PC-3 (cell line): ENCODE data around the gene ANKRD29. TPM values are rescaled to one million over a fixed set of nuclear protein-coding genes. Genes with fewer than 3 reads are reported as not detected.

ENCODE experiments used
- ATAC-seq: fragments of 200-7000 bp; cut with Tn5 transposase; 2 replicates; pipeline ENCODE4 v1.9.1; 2020; ENCODE audit warnings: mild to moderate bottlenecking, moderate library complexity
- BruUV-seq: library from RNA; stranded (reverse); fragments of 400-500 nt; replicated peaks from 2 replicates; lab custom pipeline; 2021; lab: Mats Ljungman, UMichigan
- CTCF ChIA-PET: fragments of 300-600 bp; sonication (Branson Sonifier 250); formaldehyde crosslinking; loops from one replicate; lab custom pipeline; 2022; ENCODE audit warnings: antibody characterized with exemption; lab: Charles Lee
- POLR2A ChIA-PET: fragments of 300-600 bp; sonication (Branson Sonifier 250); formaldehyde crosslinking; loops from one replicate; lab custom pipeline; 2022; ENCODE audit warnings: antibody characterized with exemption; ENCODE audit not compliant: unreplicated experiment; lab: Charles Lee
- DNase-seq: peaks from one replicate; pipeline ENCODE4 v3.0.0-alpha.2; 2015
- H2AFZ ChIP-seq: fragments of 300-600 bp; sonication (generic); 2 replicates; pipeline ENCODE4 v1.6.0; 2016; ENCODE audit warnings: antibody characterized with exemption, low read length
- H3F3A ChIP-seq: fragments of 300-600 bp; sonication (generic); one replicate; pipeline ENCODE4 v1.6.0; 2017; ENCODE audit warnings: antibody characterized with exemption, low read length, control low read depth, mild to moderate bottlenecking; ENCODE audit not compliant: unreplicated experiment
- H3K27ac ChIP-seq: fragments of 300-600 bp; sonication (generic); 2 replicates; pipeline ENCODE4 v1.5.1; 2016; ENCODE audit warnings: mild to moderate bottlenecking, low read length
- H3K27me3 ChIP-seq: fragments of 300-600 bp; sonication (generic); 2 replicates; pipeline ENCODE4 v1.6.1; 2016; ENCODE audit warnings: low read length, mixed read lengths
- H3K36me3 ChIP-seq: fragments of 300-600 bp; sonication (generic); 2 replicates; pipeline ENCODE4 v1.6.1; 2016; ENCODE audit warnings: low read depth, mixed run types, low read length, mixed read lengths
- H3K4me1 ChIP-seq: fragments of 300-600 bp; sonication (generic); 2 replicates; pipeline ENCODE4 v1.5.1; 2016; ENCODE audit warnings: low read length; ENCODE audit not compliant: insufficient read depth
- H3K4me2 ChIP-seq: fragments of 300-600 bp; sonication (generic); 2 replicates; pipeline ENCODE4 v1.6.0; 2016; ENCODE audit warnings: low read length
- H3K4me3 ChIP-seq: fragments of 300-600 bp; sonication (generic); 2 replicates; pipeline ENCODE4 v1.5.1; 2016; ENCODE audit warnings: mild to moderate bottlenecking, low read length, mixed read lengths
- H3K79me2 ChIP-seq: fragments of 300-600 bp; sonication (generic); 2 replicates; pipeline ENCODE4 v1.6.1; 2017; ENCODE audit warnings: low read length, mixed read lengths
- H3K9ac ChIP-seq: fragments of 300-600 bp; sonication (generic); 2 replicates; pipeline ENCODE4 v1.6.0; 2016; ENCODE audit warnings: mild to moderate bottlenecking, low read length
- H3K9me2 ChIP-seq: fragments of 300-600 bp; sonication (generic); replicated peaks from 2 replicates; pipeline ENCODE4 v1.6.1; 2016; ENCODE audit warnings: mixed run types, low read length, mixed read lengths
- H3K9me3 ChIP-seq: fragments of 300-600 bp; sonication (generic); 2 replicates; pipeline ENCODE4 v1.6.1; 2016; ENCODE audit warnings: low read length, mixed read lengths
- H4K20me1 ChIP-seq: fragments of 300-600 bp; sonication (generic); 2 replicates; pipeline ENCODE4 v1.6.1; 2016; ENCODE audit warnings: low read length, mixed read lengths
- EZH2 ChIP-seq: fragments of 300-600 bp; sonication (generic); IDR thresholded peaks from one replicate; pipeline ENCODE4 v1.6.1; 2017; ENCODE audit warnings: antibody characterized with exemption, mild to moderate bottlenecking, low read length; ENCODE audit not compliant: unreplicated experiment
- EZH2phosphoT487 ChIP-seq: fragments of 300-600 bp; sonication (generic); IDR thresholded peaks from 2 replicates; pipeline ENCODE4 v1.6.1; 2018; ENCODE audit warnings: mild to moderate bottlenecking, antibody characterized with exemption, low read length, borderline replicate concordance
- intact Hi-C: fragments of 100-400 bp; cut with micrococcal nuclease; formaldehyde crosslinking; loops from 2 replicates; pipeline ENCODE4 v1.9.0; 2023
- total RNA-seq: library from RNA; depleted of rRNA; stranded (reverse); fragments of >200 nt; gene quantifications from 2 replicates; pipeline ENCODE4 v1.2.3, GENCODE V29; 2014
- TF ChIP-seq, protein P1 (sequence below): fragments of 300-600 bp; sonication (generic); conservative IDR thresholded peaks from 2 replicates; pipeline ENCODE4 v1.5.1; 2017; ENCODE audit warnings: antibody characterized with exemption, low read depth, mild to moderate bottlenecking, low read length

The ANKRD29 gene
- total RNA-seq, 1 experiment from 2014 or later = 31.0 TPM

DNA sequence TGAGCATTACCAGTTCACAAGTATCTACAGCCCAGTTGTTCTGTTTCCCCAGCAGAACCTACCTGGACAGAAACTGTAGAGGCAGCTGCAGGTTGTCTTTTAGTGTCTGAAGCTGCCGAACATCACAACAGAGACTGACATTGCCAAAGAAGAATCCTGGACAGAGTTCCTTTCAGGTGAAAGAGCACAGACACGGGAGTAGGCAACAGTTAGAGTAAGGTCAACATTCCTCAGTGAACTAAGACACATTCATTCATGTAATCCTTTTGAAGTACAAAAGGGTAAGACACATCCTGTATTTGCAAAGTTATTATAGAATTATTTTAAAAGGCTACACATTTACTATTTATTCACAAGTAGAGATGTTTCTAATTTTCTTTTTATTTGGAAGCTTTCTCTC, 90.7 kb downstream of the ANKRD29 start:
- no TSS peak for BruUV-seq
- CTCF ChIA-PET = no interaction called here

DNA sequence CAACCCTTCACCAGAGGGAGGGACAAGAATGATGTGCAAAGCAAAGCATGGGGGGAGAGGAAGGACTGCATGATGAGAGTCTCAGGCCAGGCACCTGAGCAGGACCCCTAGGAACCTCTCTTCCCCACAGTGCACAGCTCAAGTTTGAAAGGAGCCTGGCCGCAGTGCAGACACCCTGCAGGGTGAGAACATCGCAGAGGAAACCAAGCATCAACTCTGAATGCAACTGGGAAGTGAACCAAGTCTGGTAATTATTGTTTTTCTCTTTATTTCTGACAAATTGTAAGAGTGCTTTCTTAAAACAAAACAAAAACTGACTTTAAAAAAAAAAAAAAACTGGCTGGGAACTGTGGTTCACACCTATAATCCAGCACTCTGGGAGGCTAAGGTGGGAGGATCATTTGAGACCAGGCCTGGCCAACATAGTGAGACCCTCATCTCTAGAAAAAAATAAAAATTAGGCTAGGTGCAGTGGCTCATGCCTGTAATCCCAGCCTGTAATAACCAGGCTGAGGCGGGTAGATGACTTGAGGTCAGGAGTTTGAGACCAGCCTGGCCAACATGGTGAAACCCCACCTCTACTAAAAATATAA, 91.7 kb downstream of the ANKRD29 start:
- peaks cover 16% of the 10 kb centered on the region for H4K20me1 ChIP-seq
- TF ChIP-seq EZH2phosphoT487 = no peak
- TF ChIP-seq EZH2 = no peak
- TF ChIP-seq, protein P1, sequence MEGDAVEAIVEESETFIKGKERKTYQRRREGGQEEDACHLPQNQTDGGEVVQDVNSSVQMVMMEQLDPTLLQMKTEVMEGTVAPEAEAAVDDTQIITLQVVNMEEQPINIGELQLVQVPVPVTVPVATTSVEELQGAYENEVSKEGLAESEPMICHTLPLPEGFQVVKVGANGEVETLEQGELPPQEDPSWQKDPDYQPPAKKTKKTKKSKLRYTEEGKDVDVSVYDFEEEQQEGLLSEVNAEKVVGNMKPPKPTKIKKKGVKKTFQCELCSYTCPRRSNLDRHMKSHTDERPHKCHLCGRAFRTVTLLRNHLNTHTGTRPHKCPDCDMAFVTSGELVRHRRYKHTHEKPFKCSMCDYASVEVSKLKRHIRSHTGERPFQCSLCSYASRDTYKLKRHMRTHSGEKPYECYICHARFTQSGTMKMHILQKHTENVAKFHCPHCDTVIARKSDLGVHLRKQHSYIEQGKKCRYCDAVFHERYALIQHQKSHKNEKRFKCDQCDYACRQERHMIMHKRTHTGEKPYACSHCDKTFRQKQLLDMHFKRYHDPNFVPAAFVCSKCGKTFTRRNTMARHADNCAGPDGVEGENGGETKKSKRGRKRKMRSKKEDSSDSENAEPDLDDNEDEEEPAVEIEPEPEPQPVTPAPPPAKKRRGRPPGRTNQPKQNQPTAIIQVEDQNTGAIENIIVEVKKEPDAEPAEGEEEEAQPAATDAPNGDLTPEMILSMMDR = no peak
- H3K79me2 ChIP-seq = peaks cover 24% of the 10 kb centered on the region
- ATAC-seq (no peak), DNase-seq (no peak)
- H3K27ac ChIP-seq = no peak overlapping the region
- no peaks in the 10 kb centered on the region for H3K9me3 ChIP-seq
- intact Hi-C loops = no loop called here
- H3K4me2 ChIP-seq = no peak overlapping the region
- H3K9ac ChIP-seq = no peak overlapping the region
- no peak overlapping the region for H2AFZ ChIP-seq
- CTCF ChIA-PET = no interaction called here
- H3K9me2 ChIP-seq = no peaks in the 10 kb centered on the region
- H3K27me3 ChIP-seq = no peaks in the 10 kb centered on the region
- peaks cover 64% of the 10 kb centered on the region for H3K36me3 ChIP-seq
- BruUV-seq = no TSS peak
- no peaks in the 10 kb centered on the region for H3F3A ChIP-seq
- peaks cover 18% of the 10 kb centered on the region for H3K4me1 ChIP-seq
- POLR2A ChIA-PET = no interaction called here
- no peak overlapping the region for H3K4me3 ChIP-seq

More for the DNA sequence above, 90.7 kb downstream of the ANKRD29 start:
- no peaks in the 10 kb centered on the region for H3K27me3 ChIP-seq
- TF ChIP-seq EZH2phosphoT487 (no peak), EZH2 (no peak)
- TF ChIP-seq, protein P1 = no peak
- H3F3A ChIP-seq = no peaks in the 10 kb centered on the region
- DNase-seq = no peak
- no peaks in the 10 kb centered on the region for H3K9me3 ChIP-seq
- peaks cover 16% of the 10 kb centered on the region for H4K20me1 ChIP-seq
- H3K9me2 ChIP-seq = no peaks in the 10 kb centered on the region
- intact Hi-C loops = no loop called here
- H3K4me1 ChIP-seq = peaks cover 18% of the 10 kb centered on the region
- POLR2A ChIA-PET = no interaction called here
- peaks cover 27% of the 10 kb centered on the region for H3K79me2 ChIP-seq
- peaks cover 57% of the 10 kb centered on the region for H3K36me3 ChIP-seq
- no peak overlapping the region for H3K9ac ChIP-seq
- no peak overlapping the region for H3K4me2 ChIP-seq
- ATAC-seq = no peak
- no peak overlapping the region for H3K4me3 ChIP-seq
- no peak overlapping the region for H3K27ac ChIP-seq
- no peak overlapping the region for H2AFZ ChIP-seq

DNA sequence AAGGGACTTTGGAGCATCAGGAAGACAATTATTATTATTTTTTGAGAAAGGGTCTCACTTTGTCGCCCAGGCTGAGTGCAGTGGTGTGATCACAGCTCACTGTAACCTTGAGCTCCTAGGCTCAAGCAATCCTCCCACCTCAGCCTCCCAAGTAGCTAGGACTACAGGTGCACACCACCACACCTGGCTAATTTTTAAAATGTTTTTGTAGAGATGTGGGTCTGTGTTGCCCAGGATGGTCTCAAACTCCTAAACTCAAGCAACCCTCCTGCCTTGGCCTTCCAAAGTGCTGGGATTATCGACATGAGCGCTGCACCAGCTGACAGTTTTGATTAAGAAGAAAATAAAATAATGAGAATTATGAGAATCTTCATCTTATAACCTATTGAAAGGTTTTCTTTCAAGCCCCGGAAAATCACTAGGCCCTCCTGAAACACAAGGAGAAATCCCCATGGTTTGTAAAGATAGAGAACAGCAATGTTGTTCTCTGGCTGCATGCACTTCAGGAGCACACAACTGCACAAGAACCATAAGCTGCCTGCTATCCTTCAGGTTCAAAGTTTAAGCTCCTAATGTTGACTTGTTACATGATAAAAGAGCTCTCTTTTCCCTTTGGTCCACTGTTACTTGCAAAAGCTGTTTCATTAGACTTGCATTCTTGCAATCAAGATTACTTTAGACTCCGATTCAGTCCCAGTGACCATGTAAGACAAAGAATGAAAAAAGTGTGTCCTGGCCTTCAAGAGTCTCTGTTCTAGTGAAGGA, 93.2 kb downstream of the ANKRD29 start:
- CTCF ChIA-PET = no interaction called here
- ATAC-seq = no peak
- Histone ChIP-seq H2AFZ (no peak overlapping the region), H3K27me3 (no peaks in the 10 kb centered on the region), H3K36me3 (peaks cover 76% of the 10 kb centered on the region), H3K4me2 (no peak overlapping the region), H3K79me2 (peaks cover 23% of the 10 kb centered on the region), H3K4me1 (peaks cover 10% of the 10 kb centered on the region), H4K20me1 (peaks cover 14% of the 10 kb centered on the region), H3K27ac (no peak overlapping the region), H3K9ac (no peak overlapping the region), H3F3A (no peaks in the 10 kb centered on the region), H3K9me2 (no peaks in the 10 kb centered on the region), H3K4me3 (no peak overlapping the region), H3K9me3 (no peaks in the 10 kb centered on the region)
- DNase-seq = no peak
- no TSS peak for BruUV-seq
- no peak for TF ChIP-seq EZH2phosphoT487
- no peak for TF ChIP-seq EZH2
- TF ChIP-seq, protein P1 = no peak
- POLR2A ChIA-PET = no interaction called here
- intact Hi-C loops = no loop called here
